Activated CD4-positive, alpha-beta T cell treated with anti-CD3 and anti-CD28 coated beads, Interleukin-2, amount 50 U/mL, for 4 hours (primary cell): ENCODE results near the gene PPP1R13B.
"Not testable (repeated sequence)": the region's sequence is repeated elsewhere in the genome, so short reads cannot be mapped to it uniquely, and the experiment has no call there.

Experiments
- DNase-seq, 2 experiments: peaks; one replicate each; pipeline ENCODE4 v3.0.0-alpha.2; 2020

PPP1R13B gene, protein sequence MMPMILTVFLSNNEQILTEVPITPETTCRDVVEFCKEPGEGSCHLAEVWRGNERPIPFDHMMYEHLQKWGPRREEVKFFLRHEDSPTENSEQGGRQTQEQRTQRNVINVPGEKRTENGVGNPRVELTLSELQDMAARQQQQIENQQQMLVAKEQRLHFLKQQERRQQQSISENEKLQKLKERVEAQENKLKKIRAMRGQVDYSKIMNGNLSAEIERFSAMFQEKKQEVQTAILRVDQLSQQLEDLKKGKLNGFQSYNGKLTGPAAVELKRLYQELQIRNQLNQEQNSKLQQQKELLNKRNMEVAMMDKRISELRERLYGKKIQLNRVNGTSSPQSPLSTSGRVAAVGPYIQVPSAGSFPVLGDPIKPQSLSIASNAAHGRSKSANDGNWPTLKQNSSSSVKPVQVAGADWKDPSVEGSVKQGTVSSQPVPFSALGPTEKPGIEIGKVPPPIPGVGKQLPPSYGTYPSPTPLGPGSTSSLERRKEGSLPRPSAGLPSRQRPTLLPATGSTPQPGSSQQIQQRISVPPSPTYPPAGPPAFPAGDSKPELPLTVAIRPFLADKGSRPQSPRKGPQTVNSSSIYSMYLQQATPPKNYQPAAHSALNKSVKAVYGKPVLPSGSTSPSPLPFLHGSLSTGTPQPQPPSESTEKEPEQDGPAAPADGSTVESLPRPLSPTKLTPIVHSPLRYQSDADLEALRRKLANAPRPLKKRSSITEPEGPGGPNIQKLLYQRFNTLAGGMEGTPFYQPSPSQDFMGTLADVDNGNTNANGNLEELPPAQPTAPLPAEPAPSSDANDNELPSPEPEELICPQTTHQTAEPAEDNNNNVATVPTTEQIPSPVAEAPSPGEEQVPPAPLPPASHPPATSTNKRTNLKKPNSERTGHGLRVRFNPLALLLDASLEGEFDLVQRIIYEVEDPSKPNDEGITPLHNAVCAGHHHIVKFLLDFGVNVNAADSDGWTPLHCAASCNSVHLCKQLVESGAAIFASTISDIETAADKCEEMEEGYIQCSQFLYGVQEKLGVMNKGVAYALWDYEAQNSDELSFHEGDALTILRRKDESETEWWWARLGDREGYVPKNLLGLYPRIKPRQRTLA

DNA sequence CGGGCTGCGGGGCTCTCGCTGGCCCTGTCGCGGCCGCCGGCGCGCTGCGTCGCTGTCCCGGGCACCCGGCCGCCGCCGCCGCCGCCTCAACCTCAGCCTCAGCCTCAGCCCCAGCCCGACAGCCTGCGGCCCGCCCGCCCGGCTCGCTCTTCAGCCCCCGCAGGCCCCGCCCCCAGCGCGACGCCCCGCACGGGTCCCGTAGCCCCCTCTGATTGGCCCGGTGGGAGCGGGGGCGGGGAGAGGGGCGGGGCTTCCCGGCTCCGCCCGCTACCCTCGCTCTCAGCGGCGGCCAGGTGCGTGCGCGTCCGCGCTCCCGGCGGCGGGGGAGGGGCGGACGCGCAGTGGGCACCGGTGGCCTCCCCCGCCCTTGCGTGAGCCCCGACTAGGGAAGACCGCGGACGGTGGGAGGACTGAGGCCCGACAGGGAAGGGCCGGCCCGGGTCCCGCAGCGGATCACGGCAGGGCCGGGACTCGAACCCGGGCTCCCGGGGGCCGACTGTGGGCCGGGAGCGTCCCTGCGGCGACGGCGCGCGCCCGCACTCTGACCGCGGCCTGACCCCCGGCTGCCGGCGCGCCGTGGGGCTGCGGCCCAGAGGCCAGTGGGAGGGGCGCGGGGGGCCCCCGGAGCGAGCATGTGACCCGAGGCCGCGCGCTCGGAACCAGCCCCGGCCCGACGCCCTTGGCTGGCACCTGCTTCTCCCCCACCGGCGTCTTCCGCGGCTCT, at the start of gene PPP1R13B:
TSS of gene PPP1R13B (minus strand) at position 125 of the 724 bp plus-strand sequence. CDS start 268 bp downstream, outside the sequence.
- peak; percentile 92 to 94 for DNase-seq

DNA sequence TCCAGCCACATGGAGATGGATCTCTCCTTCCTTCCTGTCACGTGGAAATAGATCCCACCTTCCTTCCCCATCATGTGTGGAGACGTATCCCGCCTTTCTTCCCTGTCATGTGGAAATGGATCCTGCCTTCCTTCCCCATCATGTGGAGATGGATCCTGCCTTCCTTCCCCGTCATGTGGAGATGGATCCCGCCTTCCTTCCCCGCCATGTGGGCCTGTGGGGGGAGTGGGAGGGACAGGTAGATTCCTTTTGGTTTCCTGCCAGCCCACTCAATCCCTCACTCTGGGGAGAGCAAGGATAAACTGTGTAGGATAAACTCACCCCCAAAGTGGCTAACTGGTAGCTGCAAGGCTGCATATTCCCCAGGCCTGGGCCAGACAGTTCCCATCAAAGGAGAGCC, 49.2 kb upstream of the PPP1R13B start:
- DNase-seq, result no peak

DNA sequence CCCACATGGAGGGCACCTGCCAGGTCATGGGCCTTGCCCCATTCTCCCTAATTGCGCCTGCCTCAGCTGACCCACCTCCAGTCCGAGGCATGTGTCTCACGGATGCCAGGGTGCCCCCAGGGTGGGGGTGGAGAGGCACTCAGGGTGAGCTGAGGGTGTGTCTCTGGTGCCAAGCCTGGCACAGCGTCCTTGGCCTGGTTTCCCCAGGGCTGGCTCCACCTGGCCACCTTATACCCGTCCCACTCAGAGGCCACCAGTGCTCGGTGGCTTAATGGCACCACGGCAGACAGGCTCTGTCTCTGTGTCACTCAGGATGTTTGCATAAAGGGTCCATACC, 47.3 kb upstream of the PPP1R13B start:
- DNase-seq, result no peak

DNA sequence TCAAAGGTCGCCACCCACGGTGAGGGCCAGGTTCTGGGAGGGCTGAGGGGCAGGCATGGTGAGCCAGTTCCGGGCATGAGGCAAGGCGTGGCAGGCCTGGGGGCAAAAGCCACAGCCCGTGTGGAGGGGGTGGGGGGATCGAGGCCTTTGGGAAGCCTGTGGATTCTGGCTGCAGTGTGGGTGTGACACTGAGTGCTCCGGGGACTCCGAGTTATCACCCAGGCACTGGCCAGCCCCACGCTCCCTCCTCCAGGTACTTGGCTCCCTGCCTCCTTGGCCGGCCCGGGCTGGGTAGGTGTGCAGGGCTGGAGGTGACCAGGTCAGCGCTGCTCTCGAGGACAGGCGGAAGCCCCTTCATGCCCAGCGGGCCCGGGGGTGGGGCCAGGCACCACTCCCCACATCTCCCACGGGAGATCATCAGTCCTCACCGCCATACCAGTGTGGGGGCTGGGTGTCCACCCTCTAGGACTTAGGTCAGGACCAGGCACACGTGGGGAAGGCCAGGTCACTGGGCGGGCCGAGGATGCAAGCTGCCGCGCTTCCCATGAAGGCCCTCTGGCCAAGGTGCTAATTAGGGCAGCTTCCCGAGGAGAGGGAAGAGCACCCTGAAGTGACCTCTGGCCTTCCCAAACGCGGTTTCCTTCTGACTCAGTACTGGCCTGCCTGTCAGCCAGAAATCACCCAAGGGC, 46.8 kb upstream of the PPP1R13B start:
- no peak for DNase-seq

DNA sequence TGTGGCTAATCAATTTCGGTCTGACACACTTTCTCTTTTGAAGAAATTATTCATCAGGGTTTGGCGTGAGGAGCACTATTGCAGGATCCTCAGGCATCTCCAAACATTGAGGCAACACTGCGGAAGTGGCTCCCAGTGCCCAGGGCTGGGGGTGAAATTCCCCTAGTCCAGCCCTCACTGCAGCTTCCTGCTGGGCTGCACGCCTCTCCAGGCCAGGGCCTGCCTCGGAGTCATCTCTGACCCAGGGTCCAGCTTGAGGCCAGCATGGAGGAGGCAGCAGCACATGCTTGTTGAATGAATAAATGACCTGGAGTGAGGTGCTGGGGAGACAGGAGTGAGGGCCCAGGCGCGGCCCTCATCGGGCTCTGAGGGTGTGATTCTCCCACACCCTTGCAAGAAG, 44.9 kb upstream of the PPP1R13B start:
- DNase-seq, result no peak

DNA sequence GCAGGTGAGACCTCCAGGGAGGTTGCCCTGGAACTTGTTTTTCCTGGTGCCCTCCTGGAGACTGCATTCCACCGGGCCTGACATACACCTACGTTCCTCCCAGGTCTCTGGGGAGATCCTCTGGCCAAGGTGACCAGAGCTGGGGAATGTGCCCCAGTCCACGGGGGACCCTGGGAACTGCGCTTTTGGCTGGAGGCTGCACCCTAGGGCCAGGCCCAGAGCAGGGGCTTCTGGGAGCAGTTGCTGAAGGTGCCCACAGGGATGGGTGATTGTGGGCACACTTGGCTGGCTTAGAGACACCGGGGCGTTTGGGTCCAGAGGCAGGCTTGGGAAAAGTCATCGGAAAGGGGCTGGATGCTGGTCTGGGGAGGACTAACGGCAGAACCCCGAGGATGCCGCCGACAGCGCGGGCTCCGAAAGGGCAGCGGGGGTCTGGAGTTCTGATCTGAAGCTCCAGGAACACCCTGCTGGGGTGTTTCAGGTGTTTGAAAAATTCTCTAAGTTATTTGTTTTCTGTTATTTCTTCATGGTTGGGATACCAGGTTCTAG, 44.4 kb upstream of the PPP1R13B start:
- DNase-seq, result no peak

DNA sequence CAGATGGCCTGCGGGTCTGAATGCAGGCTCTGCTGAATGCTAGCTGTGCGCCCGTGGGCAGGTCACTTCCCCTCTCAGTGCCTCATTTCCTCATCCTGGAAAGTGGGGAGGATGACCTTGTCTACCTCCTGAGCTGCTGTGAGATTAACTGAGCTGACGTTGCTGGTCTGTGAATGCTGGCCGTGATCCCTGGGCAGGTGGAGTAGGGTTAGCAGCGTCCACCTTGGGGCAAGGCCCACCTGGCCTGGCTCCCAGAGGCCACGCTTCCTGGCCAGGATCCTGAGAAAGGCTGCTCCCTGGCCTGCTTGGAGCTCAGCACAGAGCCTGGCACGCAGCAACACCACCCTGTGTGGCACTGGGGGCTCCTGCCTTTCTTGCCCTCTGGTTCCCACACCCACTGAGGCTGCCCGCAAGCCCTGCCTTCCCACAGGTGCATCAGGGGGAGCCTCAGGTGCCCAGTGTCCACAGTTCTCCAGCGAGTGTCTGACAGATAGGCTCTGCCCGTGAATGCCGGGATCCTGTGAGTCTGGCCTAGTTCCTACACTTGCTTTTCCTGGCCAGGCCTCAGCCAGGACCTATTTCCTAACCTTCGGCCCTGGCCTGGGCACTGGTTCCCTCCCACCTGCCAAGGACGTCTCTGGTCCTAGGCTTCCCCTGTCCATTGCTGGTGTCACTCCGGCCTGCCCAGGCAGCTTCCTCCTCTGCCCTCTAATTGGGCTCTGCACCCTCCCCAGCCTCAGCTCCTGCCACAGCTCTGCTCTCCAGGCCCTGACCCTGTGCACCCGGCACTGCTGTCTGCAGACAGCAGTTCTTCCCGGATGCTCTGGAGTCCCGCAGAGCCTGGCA, 43.7 kb upstream of the PPP1R13B start:
- DNase-seq, result no peak

DNA sequence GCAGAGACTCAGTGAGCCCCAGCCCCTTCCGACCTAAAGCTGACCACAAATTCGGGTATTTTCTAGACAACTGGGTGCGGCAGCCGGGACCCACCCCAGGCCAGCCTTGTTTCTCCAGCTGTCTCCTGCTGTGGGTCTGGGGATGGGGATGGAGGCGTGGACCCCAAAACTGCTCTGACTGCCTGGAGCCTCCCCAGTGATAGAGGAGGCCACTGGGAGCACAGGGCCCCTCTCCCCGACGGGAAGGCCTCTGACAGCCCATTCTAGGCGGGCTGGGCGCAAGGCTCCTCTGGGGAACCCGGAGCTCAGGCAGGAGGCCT, 42.6 kb upstream of the PPP1R13B start:
- no peak for DNase-seq

DNA sequence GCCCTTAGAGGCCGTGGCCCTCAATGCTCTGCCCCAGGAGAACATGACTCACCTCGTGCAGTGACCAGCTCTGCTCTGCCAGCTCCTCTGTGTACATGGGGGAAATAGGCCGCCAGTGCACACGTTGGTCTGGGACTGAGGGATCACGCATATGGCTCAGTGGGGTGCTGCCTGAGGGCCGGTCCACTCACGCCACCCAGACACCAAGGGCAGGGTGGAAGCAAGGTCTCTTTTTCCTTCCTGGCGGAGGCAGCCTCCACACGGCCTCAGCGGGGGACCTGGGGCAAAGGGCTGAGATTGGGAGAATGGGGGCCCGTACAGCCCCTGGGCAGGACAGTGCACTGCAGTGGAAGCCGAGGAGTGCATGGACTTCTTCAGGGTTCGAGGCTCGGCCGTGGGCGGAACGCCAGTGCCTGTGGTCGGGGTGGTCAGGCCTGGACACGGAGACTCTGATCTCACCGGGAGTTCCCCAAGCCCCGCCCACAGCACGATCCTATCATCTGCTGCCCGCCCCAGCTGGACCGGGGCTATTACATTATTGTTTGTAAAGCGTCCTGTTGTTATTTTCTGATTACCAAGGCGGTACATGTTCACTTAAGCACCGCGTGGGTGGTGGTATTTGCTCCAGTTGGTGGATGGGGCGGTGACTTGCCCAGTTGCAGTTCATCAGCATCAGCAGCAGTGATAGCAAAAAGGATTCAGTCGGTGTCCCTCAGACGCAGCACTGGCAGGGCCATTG, 42.1 kb upstream of the PPP1R13B start:
- no peak for DNase-seq

DNA sequence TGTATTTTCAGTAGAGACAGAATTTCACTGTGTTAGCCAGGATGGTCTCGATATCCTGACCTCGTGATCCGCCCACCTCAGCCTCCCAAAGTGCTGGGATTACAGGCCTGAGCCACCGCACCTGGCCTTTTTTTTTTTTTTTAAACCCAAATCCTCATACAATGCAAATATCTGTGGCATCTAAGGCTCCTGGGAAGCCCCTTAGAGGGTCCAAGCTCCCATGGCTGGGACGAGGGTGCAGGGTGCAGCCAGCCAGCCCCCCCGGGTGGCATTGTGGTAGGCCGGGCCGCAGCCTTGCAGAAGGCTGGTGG, 41.6 kb upstream of the PPP1R13B start:
- DNase-seq, result not testable (repeated sequence)

DNA sequence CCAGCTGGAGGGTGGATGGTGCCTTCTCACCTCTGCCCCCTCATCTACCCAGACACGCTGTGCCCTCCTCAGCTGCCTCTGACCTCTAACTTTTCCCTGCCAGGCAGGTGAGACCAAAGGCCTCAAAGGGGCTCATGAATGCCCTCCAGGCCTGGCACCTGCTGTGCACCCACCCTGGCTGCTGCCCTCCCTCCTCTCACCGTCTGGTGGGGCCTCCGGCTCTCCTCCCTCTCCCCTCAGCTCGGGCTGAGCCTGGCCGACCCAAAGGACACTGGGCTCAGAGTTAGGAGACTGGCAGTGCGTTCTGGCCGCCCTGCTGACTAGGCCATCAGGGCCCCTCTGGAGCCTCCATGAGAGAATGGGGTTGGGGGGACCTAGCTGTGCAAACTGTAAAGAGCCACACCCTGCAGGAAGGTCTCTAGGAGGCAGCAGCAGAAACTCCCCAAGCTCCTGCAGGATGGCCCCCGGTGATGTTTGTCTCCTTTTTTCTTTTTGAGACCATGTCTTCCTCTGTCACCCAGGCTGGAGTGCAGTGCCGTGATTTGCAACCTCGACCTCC, 40.3 kb upstream of the PPP1R13B start:
- DNase-seq, result no peak

DNA sequence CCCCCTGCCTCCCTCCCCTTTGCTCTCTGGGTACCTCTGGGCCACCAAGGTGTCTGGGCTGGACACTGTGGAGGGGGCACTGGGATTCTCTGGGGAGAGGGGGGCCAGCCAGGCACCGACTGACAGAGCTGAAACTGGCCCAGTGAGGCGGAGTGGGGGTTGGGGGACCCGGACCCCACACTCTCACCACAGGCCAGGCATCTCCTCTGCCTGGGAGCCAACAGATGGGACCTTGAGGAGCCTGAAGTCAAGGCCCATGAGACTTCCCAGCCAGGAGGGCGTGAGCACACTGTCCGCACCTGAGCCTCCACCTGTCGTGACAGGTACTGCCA, 39.8 kb upstream of the PPP1R13B start:
- no peak for DNase-seq

DNA sequence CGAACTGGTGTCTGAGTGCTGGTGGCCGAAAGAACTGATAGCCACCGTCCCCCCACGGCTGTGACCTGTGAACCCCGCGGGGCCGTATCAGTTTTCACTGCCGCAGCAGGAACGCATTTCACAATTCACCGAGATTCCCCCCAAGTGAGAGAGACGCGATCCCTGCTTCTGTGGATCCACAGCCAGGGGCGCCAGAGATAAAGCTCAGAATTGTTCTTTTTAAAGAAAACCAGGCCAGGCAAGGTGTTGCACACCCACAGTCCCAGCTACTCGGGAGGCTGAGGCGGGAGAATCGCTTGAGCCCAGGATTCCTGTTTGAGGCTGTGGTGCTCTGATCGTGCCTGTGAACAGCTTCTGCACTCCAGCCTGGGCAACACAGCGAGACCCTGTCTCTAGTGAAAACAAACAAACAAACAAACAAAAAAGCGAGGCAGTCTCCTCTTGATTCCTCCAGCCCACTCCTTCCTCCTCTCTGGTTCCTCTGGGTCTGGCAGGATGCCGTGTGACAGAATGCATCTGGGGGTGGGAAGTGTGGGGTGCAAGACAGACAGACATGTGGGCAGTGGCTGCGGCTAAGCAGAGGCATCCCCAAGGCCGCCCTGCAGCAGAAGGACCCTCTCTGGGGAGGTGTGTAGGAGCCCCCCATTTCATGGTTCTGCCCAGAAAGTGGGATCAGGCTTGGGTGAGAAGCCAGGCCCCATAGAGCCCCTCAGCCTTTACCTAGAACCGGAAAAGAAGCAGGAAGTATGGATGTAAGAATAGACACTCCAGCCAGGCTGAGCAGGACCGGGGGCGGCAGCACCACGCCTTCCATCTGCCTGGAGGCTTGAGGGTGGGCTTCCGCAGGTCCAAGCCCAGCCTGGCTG, 39.2 kb upstream of the PPP1R13B start:
- DNase-seq, result no peak

DNA sequence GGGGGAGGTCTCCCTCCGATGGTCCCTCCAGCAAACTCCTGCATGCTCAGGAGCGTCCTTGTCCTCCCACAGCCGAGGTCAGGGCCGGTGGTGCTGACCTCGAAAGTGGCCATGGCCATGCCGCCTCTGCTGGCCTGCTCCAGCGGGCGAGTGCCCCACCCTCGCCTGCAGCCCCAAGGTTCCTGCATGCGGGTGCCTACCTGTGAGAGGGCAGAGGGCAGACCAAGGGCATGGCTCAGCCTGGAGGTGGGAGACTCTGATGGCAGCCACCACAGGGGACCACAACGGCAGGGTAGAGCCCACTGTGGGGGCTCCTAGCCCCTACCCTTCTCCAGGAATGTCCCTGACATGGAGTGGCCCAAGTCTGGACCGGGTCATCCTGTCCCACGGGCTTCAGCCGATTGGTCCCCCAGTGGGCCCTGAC, 38.1 kb upstream of the PPP1R13B start:
- no peak for DNase-seq

DNA sequence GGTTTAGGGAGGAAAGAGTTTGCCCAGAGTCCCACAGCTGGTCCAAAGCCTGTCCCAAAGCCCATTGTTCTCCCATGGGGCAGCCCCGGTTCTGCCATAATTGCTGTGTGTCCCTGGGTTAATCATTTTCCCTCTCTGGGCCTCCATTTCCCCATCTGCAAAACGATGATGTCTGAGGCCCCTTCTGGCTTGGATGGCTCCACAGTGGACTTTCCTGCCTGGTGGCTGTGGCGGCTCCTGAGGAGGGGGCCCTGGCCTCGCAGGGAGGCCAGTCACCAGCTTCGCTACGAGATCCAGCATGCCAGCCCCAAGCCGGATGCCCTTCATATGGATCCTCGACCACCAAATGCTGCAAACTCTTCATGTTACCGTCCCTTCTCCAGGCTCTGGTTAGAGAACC, 37.5 kb upstream of the PPP1R13B start:
- DNase-seq, result no peak

DNA sequence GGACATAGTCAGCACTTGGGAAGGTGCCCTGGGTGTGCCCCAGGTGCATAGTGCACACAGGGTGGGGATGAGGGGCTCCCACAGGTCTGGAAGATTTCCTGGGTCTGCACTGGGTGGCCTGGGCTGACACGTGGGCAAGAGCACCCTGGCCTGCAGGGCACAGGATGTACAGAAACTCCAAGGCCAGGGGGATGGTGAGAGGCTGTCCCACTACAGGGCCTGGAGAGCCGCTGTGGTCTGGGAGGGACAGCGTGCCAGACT, 35.8 kb upstream of the PPP1R13B start:
- no peak for DNase-seq

DNA sequence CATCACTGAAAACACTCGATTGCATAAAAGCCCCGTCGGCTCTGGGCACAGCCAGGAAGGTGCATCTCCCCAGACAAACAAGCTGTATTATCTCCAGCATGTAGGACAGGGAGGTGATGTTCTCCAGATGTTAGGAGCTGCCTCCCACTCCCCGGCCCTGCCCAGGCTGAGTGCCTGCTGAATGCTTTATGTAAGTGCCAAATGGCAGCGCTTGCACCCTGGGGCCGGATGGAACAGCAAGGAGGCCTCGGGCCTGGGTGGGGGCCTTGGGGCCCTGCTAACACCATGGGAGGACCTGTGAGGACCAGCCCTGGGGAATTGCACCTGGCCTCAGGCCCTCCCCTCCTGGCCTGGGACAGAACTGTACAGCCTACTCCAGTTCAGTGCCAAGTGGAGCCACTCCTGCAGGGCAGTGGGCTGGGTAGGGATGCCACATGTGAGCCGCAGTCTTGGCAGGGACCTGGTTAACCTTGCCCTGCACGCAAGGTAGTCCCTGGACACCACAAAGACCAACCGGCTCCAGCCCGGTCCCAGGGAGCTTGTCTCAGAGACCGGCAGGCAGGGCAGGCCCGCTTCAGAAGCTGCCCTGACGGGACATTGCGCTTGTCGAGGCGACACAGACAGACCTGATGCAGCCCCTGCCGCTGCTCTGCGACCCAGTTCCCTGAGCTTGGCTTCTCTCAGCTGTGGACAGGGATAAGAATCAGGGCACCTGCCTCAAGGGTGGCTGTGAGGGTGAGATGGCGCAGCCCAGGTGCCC, 35.3 kb upstream of the PPP1R13B start:
- no peak for DNase-seq

DNA sequence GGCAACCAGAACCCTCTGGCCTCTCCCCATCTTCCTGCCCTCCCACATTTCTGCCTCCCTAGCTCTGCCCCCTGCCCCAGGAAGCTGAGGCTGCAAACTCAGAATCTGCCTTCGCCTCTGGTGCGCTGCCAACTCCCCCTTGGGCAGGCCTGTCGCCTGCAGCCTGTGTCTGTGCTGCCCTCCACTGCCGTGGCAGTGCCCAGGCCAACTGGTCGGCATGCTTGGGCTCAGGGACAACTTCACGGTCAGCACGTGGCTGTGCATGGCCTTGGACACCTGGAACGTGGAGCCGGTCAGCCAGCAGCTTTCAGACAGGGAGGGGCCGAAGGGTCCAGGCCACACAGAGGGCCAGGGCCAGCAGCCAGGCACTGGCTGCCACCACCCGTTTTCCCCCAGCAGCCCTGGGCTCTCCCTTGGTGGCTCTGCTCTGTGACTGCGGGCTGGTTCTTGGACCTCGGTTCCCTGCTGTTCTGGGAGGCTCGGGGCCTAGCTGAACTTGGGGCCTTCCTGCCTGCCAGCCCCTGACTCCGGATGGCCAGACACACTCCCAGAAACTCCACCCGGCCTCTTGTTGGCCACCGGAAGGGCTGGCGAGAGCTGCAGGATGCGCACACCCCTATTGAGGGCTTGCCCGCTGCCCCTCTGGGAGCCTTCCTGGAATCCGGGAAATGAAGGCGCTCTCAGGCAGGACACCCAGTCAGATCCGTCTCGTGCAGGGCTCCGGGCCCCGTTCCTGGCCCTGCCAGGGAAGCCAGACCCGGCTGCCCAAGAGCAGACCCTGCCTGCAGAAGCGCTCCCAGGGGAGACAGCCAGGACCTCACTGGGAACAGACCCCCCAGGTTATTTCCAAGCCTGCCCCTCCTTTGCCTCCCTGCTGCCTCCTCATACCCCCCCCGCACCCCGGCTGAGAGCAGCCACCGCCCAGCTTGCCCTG, 34.2 kb upstream of the PPP1R13B start:
- no peak for DNase-seq
